Right hindlimb (tissue), 1 donor: ENCODE data around the gene GPR146.
A peak's percentile ranks its signal among the peaks of the same experiment; 100 is the strongest.
"Not testable (repeated sequence)": the region's sequence is repeated elsewhere in the genome, so short reads cannot be mapped to it uniquely, and the experiment has no call there.

Source experiments
- DNase-seq: peaks from one replicate; pipeline ENCODE4 v3.0.0-alpha.2; 2018

Gene GPR146

DNA sequence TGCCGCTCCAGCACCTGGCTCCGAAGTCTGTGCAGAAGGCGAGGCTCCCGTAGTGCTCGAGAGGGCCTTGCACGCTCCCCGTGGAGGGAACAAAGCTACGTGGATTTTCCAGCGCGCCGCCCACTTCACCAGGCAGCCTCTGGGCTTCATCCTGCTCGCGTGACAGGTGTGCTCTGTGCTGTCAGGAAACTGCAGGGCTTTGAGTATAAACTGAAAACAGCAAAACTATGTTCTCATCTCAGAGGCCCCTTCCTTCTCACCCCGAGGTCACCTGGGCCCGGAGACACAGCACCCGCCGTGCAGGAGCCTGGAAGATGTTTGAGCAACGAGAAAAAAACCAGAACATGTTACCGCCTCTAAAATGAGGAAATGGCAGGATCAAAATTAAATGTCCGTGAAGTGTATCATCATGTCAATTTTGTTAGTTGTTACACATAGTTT lies 17.6 kb upstream of the GPR146 start:
- no peak for DNase-seq

GRCh38 chr7:1027242-1028043 lies 16.9 kb upstream of the GPR146 start:
- no peak for DNase-seq

DNA sequence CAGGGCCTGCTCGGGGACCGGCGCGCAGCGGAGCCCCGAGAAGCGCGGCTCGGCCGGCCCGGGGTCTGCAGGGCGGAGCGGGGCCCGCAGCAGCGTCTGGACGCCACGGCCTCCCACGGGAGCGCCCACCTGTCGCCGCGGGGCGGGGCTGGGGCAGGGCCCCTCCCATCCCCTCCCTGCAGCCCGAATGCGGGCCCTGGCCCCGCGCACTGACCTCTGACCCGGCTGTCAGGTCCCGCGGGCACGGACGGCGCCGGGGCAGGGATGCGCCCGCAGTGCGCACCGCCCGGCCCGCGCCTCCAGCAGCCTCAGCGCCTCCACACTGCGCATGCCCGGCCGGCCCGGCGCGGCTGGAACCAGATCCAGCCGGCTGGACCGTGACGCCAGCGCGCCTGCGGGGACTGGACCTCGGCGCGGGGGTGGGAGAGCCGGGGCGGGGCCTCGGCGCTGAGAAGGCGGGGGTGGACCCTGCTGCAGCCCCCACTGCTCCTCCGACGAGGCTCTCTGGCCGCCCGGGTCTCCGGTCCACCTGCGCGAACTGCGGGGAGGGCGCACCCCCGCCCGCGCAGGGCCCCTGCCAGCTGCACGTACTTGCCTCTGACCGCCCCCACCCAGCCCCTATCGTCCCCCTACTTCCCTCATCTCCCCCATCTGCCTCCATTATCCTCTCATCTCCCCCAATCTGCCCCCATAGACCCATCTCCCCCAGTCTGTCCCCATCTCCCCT lies 16.1 kb upstream of the GPR146 start:
- peak; percentile 95 for DNase-seq

GRCh38 chr7:1028775-1029636 lies 15.3 kb upstream of the GPR146 start:
- DNase-seq: peak; percentile 85

- no peak for DNase-seq
These were observed 14.5 kb upstream of the GPR146 start for GRCh38 chr7:1029637-1030443.

DNA sequence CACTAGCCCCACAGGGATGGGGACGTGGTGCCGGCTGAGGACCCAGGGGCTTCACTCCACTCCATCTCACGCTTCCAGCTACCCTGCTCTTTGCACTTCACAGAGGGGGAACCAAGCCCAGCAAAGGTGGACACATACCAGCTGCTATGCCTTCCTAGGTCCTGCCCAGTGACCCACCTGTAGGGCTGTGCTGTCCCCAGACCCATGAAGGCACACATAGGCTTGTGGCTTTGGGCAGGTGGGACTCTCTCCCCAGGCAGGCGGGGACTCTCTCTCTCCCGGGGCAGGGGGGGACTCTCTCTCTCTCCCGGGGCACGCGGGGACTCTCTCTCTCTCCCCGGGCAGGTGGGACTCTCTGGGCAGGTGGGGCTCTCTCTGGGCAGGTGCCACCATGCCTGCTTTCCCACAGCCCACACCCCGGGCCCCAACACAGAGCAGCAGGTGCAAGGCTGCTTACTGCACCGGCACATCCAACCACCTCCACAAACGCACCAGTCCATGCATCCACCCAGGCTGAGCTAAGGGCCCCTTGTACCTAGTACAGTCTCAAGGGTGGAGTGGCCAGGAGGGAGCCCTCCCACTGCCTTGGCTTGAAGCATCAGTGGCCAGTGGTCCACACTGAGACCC lies 13.8 kb upstream of the GPR146 start:
- no peak for DNase-seq

GRCh38 chr7:1031716-1032455 lies 12.5 kb upstream of the GPR146 start:
- DNase-seq: no peak

- DNase-seq: no peak
These were observed 11.7 kb upstream of the GPR146 start for GRCh38 chr7:1032536-1033181.

DNA sequence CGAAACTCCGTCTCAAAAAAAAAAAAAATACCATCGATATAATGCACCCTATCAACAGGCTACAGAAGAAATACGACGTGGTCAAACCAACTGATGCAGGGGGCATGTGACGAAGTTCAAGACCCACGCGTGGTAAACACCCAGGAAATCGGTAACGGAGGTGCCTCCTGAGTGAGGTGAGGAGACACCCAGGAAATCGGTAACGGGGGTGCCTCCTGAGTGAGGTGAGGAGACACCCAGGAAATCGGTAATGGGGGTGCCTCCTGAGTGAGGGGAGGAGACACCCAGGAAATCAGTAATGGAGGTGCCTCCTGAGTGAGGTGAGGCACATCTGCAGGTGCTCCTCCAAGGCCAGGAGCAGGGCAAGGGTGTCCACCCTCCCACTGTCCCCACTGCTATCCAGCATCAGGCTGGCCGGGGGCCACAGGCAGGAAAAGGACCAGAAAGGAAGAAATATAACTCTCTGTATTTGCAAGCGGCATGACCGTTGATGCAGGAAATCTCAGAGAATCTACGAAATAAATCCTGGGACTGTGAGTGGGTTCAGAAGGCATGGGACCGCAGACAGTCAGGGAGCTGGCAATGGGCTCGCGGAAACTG lies 10.7 kb upstream of the GPR146 start:
- DNase-seq: no peak

- DNase-seq: not testable (repeated sequence)
These were observed 9.6 kb upstream of the GPR146 start for GRCh38 chr7:1034769-1035168.

DNA sequence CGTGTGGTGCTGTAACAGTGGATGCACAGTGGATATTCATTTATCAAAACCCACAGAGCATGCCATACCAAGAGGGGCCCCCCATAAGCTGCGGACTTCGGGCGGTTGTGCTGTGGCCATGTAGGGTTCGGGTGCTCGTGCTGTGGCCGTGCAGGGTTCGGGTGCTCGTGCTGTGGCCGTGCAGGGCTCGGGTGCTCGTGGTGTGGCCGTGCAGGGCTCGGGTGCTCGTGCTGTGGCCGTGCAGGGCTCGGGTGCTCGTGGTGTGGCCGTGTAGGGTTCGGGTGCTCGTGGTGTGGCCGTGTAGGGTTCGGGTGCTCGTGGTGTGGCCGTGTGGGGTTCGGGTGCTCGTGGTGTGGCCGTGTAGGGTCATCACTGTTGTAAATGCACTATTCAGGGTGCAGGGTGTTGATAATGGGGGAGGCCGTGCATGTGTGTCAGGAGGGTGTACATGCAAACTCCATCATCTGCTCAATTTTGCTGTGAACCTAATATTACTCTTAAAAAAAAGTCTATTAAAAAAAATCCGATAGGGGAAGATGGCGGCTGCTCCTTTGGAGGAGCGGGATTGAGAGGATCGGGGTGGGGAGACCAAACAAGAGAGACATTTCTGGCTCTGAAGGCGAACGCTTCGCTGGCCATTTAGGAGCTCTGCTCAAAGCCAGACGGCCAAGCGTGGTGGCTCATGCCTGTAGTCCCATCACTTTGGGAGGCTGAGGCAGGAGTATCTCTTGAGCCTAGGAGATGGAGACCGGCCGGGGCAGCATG lies 8.0 kb upstream of the GPR146 start:
- DNase-seq: not testable (repeated sequence)

DNA sequence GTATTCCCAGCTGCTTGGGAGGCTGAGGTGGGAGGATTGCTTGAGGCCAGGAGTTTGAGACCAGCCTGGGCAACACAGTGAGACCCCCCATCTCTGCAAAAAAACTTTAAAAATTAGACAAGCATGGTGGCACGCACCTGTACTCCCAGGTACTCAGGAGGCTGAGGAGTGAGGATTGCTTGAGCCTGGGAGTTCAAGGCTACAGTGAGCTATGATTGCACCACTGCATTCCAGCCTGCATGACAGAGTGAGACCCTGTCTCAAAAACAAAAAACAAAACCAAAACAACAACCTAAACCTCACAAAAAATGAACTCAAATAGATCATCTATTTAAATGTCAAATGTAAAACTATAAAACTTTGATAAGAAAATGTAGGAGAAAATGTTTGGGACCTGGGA lies 4.1 kb upstream of the GPR146 start:
- DNase-seq: not testable (repeated sequence)

DNA sequence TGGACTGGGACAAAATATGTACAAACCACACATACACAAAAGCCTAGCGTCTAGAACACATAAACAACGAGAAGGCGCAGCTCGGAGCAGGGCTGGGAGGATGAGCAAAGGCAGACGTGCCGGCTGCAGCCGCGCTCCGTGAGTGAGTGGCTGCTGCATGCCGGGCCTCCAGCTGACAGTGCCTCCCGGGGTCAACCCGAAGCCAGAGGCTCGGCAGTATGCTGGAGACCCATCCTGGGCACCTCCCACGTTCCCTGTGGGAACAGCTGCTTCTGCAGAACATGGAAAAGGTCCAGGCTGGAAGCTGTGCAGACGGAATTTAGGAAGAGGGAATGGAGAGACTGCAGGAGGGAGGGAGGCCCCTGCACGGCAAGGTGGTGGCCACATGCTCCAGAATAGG lies 3.6 kb upstream of the GPR146 start:
- peak; percentile 82 for DNase-seq

- DNase-seq: no peak
These were observed 2.5 kb upstream of the GPR146 start for GRCh38 chr7:1041551-1042491.

- DNase-seq: no peak
These were observed 1.9 kb upstream of the GPR146 start for GRCh38 chr7:1042492-1042833.

DNA sequence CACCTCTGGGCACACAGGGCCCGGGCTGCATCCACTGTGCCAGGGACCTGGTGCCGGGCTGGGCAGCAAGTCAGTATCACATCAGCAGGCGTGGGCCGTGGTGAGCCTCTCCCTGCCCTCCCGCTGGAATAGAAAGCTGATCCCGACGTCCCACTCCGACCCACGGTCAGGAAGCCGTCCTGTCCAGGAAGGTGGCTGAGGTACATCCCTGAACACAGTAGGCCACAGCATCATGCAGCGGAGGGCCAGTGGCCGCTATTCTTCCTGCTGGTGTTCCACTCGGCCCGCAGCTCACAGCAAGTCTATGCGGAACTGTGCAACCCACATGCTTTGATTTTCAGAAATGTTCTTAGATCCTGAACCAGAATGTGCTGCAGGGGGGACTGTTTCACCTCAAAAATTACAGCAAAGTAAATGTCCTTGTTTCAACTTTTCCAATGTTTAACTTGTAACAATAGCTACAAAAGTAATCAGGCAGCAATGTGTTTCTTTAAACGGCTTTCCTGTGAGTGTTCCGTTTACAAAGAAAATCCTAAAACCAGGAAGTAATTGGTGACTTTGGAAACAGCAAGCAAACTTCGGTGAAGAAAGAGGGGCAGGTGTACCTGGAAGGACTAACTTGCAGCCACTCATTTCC lies 676 bp upstream of the GPR146 start:
- DNase-seq: no peak
